Ishikawa (cell line): ENCODE results near the gene TFIP11.

Experiments
- CEBPB ChIP-seq: IDR thresholded peaks from 2 replicates; pipeline ENCODE4 v1.6.1; 2012
- CREB1 ChIP-seq: IDR thresholded peaks from 2 replicates; pipeline ENCODE4 v1.6.1; 2012; ENCODE audit warnings: low read depth
- EGR1 ChIP-seq: IDR thresholded peaks from 2 replicates; pipeline ENCODE4 v1.6.1; 2012
- EP300 ChIP-seq: IDR thresholded peaks from 2 replicates; pipeline ENCODE4 v1.6.1; 2012; ENCODE audit warnings: borderline replicate concordance
- FOXM1 ChIP-seq: IDR thresholded peaks from 2 replicates; pipeline ENCODE4 v1.6.1; 2012; ENCODE audit warnings: low read depth, borderline replicate concordance
- NFIC ChIP-seq: IDR thresholded peaks from 2 replicates; pipeline ENCODE4 v1.6.1; 2012
- RAD21 ChIP-seq: IDR thresholded peaks from 2 replicates; pipeline ENCODE4 v1.6.1; 2012; ENCODE audit warnings: low read depth
- TAF1 ChIP-seq: IDR thresholded peaks from 2 replicates; pipeline ENCODE4 v1.6.1; 2012; ENCODE audit warnings: low read depth, mild to moderate bottlenecking
- TCF12 ChIP-seq: IDR thresholded peaks from 2 replicates; pipeline ENCODE4 v1.6.1; 2012; ENCODE audit warnings: low read depth
- TEAD4 ChIP-seq: IDR thresholded peaks from 2 replicates; pipeline ENCODE4 v1.6.1; 2012
- YY1 ChIP-seq: IDR thresholded peaks from 2 replicates; pipeline ENCODE4 v1.6.1; 2012; ENCODE audit warnings: low read depth
- ZBTB7A ChIP-seq: IDR thresholded peaks from 2 replicates; pipeline ENCODE4 v1.6.1; 2012; ENCODE audit warnings: low read depth
- TF ChIP-seq, protein P1 (sequence below): IDR thresholded peaks from 2 replicates; pipeline ENCODE4 v1.6.1; 2012
- TF ChIP-seq, protein P2 (sequence below): IDR thresholded peaks from 2 replicates; pipeline ENCODE4 v1.6.1; 2012; ENCODE audit warnings: low read depth, mild to moderate bottlenecking
- TF ChIP-seq, protein P3 (sequence below): IDR thresholded peaks from 2 replicates; pipeline ENCODE4 v1.6.1; 2012

The TFIP11 gene

DNA sequence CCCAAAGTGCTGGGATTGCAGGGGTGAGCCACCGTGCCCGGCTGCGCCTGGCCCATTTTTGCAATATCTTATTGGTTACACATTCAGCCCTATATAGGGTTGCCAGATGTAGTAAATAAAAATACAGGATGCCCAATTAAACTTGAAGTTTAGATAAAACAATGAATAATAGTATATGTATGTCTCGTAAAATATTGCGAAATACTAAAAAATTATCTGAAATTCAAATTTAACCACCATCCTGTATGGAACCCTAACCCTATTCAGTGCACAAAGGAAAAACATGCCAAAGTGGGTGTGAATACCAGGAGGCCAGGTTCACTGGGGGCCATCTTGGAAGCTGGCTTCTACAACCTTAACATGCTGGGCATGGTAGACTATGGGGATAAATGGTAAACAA lies 5.2 kb upstream of the TFIP11 start:
- TF ChIP-seq CEBPB = no peak
- TF ChIP-seq NFIC = no peak
- no peak for TF ChIP-seq TEAD4
- TF ChIP-seq, protein P1, sequence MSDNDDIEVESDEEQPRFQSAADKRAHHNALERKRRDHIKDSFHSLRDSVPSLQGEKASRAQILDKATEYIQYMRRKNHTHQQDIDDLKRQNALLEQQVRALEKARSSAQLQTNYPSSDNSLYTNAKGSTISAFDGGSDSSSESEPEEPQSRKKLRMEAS = no peak
- TF ChIP-seq CREB1 = no peak
- no peak for TF ChIP-seq TAF1
- no peak for TF ChIP-seq RAD21
- no peak for TF ChIP-seq ZBTB7A
- TF ChIP-seq YY1 = no peak
- no peak for TF ChIP-seq EP300
- TF ChIP-seq, protein P2, sequence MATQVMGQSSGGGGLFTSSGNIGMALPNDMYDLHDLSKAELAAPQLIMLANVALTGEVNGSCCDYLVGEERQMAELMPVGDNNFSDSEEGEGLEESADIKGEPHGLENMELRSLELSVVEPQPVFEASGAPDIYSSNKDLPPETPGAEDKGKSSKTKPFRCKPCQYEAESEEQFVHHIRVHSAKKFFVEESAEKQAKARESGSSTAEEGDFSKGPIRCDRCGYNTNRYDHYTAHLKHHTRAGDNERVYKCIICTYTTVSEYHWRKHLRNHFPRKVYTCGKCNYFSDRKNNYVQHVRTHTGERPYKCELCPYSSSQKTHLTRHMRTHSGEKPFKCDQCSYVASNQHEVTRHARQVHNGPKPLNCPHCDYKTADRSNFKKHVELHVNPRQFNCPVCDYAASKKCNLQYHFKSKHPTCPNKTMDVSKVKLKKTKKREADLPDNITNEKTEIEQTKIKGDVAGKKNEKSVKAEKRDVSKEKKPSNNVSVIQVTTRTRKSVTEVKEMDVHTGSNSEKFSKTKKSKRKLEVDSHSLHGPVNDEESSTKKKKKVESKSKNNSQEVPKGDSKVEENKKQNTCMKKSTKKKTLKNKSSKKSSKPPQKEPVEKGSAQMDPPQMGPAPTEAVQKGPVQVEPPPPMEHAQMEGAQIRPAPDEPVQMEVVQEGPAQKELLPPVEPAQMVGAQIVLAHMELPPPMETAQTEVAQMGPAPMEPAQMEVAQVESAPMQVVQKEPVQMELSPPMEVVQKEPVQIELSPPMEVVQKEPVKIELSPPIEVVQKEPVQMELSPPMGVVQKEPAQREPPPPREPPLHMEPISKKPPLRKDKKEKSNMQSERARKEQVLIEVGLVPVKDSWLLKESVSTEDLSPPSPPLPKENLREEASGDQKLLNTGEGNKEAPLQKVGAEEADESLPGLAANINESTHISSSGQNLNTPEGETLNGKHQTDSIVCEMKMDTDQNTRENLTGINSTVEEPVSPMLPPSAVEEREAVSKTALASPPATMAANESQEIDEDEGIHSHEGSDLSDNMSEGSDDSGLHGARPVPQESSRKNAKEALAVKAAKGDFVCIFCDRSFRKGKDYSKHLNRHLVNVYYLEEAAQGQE = no peak
- no peak for TF ChIP-seq EGR1
- TF ChIP-seq, protein P3, sequence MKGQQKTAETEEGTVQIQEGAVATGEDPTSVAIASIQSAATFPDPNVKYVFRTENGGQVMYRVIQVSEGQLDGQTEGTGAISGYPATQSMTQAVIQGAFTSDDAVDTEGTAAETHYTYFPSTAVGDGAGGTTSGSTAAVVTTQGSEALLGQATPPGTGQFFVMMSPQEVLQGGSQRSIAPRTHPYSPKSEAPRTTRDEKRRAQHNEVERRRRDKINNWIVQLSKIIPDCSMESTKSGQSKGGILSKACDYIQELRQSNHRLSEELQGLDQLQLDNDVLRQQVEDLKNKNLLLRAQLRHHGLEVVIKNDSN = no peak
- no peak for TF ChIP-seq TCF12
- TF ChIP-seq FOXM1 = no peak

DNA sequence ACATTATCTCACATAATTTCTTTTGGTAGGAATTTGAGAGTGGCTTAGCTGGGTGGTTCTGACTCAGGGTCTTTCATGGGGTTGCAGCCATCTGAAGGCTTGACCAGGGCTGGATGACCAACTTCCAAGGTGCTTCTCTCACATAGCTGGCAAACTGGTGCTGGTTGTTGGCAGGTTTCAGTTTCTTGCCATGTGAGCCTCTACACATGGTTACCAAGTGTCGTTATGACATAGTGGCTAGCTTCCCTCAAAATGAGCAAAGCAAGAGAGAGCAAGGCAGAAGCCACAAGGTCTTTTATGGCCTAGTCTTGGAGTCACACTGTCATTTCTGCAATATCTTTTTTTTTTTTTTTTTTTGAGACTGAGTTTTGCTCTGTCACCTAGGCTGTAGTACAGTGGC lies 4.2 kb upstream of the TFIP11 start:
- TF ChIP-seq RAD21 = no peak
- TF ChIP-seq NFIC = no peak
- TF ChIP-seq EGR1 = no peak
- TF ChIP-seq TEAD4 = no peak
- TF ChIP-seq, protein P1 = no peak

DNA sequence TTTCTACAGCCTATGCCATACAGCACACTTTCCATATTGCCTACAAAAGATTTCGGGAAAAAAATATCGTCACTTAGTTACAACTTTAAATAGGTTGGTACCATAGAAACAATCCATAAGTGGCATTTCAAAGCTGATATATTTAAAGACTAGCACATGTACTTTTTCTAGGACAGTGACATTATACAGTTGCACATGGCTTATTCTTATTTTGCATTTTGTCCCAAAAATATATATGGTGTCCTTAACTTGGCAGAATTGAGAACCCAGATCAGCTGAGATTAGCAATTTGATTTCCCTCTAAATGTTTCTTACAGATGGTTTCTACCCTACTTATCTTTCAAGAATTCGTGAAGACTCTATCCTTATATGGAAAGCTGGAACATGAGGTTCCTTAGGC lies 3.7 kb upstream of the TFIP11 start:
- TF ChIP-seq TEAD4 = no peak
- no peak for TF ChIP-seq EP300
- no peak for TF ChIP-seq CEBPB
- no peak for TF ChIP-seq RAD21
- no peak for TF ChIP-seq YY1
- TF ChIP-seq, protein P2 = no peak
- no peak for TF ChIP-seq TCF12
- no peak for TF ChIP-seq CREB1
- no peak for TF ChIP-seq FOXM1
- no peak for TF ChIP-seq ZBTB7A
- TF ChIP-seq, protein P1 = no peak
- TF ChIP-seq, protein P3 = no peak
- TF ChIP-seq EGR1 = no peak

DNA sequence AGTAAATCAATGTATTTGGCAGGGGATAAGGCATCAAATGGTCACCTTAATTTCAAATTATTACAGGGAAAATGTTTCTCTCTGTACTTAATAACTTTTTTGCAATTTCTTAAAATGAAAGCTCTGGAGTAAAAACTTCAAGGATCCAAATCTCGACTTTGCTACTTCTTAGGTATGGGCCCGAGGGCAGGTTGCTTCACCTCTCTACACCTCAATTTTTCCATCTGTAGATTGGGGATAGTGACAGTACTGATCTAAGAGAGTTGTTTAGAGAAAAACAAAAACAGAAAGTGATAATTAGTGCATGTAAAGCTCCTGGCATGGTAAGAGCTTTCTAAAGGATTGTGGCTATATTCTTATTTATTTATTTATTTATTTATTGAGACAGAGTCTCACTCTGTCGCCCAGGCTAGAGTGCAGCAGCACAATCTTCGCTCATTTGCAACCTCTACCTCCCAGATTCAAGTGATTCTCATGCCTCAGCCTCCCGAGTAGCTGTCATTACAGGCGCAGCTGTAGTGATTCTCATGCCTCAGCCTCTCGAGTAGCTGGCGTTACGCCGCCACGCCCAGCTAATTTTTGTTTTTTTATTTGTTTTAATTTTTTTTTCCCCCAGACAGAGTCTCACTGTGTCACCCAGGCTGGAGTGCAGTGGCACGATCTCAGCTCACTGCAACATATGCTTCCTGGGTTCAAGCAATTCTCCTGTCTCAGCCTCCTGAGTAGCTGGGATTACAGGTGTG lies 2.3 kb upstream of the TFIP11 start:
- TF ChIP-seq TCF12 = no peak
- TF ChIP-seq, protein P3 = no peak
- no peak for TF ChIP-seq CREB1
- TF ChIP-seq NFIC = no peak
- no peak for TF ChIP-seq ZBTB7A
- TF ChIP-seq, protein P2 = no peak
- no peak for TF ChIP-seq FOXM1
- no peak for TF ChIP-seq RAD21
- TF ChIP-seq EP300 = no peak
- no peak for TF ChIP-seq TAF1
- TF ChIP-seq CEBPB = no peak
